Skeletal muscle satellite cell (primary cell): ENCODE data around the gene KIF26A.

Experiments
- H3K27me3 ChIP-seq: 2 replicates; pipeline ENCODE4 v1.7.0; 2013; ENCODE audit warnings: low read length; ENCODE audit not compliant: control insufficient read depth, insufficient read depth
- H3K36me3 ChIP-seq: 2 replicates; pipeline ENCODE4 v1.7.0; 2013; ENCODE audit warnings: mild to moderate bottlenecking, control low read depth, low read length; ENCODE audit not compliant: insufficient read depth
- H3K4me1 ChIP-seq: 2 replicates; pipeline ENCODE4 v1.7.0; 2013; ENCODE audit warnings: low read length; ENCODE audit not compliant: control insufficient read depth, insufficient read depth
- H3K4me2 ChIP-seq: 2 replicates; pipeline ENCODE4 v1.7.0; 2013; ENCODE audit warnings: mild to moderate bottlenecking, low read length
- H3K4me3 ChIP-seq: 2 replicates; pipeline ENCODE4 v1.7.0; 2013; ENCODE audit warnings: low read length
- H3K9ac ChIP-seq: 2 replicates; pipeline ENCODE4 v1.7.0; 2013; ENCODE audit warnings: mild to moderate bottlenecking, low read depth, low read length, moderate library complexity
- H3K9me3 ChIP-seq: replicated peaks from 2 replicates; pipeline ENCODE4 v1.7.0; 2013; ENCODE audit warnings: mild to moderate bottlenecking, control low read depth, low read length

Gene KIF26A

DNA sequence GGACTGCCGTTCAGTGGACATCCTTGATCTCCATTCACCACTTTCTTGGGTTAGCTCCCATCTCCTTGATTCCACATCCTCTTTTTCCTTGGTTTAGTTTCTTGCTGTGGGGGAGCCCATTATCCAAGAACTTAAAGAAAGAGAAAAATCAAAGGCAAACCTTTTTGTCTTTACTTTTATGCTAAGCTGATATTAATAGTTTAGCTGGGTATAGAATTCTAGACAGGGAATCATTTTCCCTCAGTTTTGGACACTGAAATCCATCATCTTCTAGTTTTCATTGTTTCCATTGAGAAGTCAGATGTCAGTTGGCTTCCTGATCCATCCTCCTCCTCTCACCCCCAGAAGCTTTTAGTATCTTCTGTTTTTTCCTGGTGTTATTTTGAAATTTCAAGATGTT, 8.8 kb upstream of the KIF26A start:
- Histone ChIP-seq H3K36me3 (no peaks in the 10 kb centered on the region), H3K9me3 (peaks cover 3% of the 10 kb centered on the region), H3K4me3 (no peak overlapping the region), H3K4me2 (no peak overlapping the region), H3K9ac (no peak overlapping the region), H3K27me3 (peaks cover 14% of the 10 kb centered on the region), H3K4me1 (no peaks in the 10 kb centered on the region)

DNA sequence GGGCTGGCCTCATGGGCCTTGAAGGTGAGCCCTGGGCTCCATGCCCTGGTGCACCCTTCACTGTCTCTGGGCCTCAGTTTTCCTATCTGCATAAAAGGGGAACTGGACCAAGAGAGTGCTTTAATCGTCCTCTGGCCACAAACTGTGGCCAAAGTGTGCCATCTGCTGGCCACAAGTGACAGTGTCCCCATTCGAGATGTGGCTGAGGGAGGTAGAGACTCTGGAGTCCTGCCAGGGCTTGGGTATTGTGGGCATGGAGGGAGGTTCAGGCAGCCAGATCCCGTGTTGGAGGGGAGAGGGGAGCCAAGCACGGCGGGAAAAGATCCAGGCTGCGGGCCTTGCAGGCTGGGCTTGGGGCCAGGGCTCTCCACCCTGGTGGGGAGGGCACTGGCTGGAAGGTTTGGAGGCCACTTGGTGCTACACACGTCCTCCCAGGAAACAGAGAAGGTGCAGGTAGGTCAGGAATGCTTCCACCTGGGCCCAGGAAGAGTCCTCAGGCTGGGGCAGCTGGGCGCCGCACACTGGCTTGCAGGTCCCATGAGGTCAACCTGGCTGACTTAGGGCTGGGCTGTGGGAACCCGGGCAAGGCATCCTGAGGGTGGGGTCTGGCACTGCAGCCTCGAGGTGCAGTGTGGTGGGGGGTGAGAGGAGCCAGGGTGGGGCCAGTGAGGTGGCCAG, 7.3 kb upstream of the KIF26A start:
- no peaks in the 10 kb centered on the region for H3K36me3 ChIP-seq
- H3K4me3 ChIP-seq, result no peak overlapping the region
- no peak overlapping the region for H3K4me2 ChIP-seq
- H3K9me3 ChIP-seq, result peaks cover 3% of the 10 kb centered on the region
- no peaks in the 10 kb centered on the region for H3K4me1 ChIP-seq
- peaks cover 29% of the 10 kb centered on the region for H3K27me3 ChIP-seq
- no peak overlapping the region for H3K9ac ChIP-seq

DNA sequence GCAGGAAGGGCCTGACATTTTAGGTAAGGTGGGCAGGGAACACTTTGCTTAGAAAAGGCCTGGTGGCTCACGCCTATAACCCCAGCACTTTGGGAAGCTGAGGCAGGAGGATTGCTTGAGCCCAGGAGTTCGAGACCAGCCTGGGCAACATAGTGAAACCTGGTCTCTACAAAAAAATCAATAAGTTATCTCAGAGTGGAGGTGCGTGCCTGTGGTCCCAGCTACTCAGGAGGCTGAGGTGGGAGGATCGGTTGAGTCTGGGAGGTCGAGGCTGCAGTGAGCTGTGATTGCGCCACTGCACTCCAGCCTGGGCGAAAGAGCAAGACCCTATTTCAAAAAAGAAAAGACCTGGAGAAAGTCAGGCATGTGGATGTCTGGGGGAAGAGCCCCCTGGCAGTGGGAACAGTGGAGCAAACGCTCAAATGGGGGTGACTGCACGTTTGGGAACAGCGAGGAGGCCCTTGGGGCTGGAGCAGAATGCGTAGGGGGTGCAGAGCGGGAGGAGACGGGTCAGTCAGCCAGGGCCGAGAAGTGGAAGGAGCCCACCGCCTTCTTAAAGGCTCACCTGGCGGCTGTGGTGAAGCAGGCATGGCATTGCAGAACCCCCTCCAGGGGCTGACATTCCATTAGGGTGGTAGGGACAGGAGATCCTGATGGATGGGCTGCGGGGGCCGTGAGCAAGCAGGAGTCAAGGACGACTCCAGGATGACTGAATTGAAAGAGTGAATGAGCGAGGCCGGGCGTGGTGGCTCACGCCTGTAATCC, 6.2 kb upstream of the KIF26A start:
- H3K4me2 ChIP-seq, result no peak overlapping the region
- H3K4me3 ChIP-seq, result no peak overlapping the region
- H3K27me3 ChIP-seq, result peaks cover 38% of the 10 kb centered on the region
- H3K9me3 ChIP-seq, result peaks cover 3% of the 10 kb centered on the region
- H3K36me3 ChIP-seq, result no peaks in the 10 kb centered on the region
- no peak overlapping the region for H3K9ac ChIP-seq
- no peaks in the 10 kb centered on the region for H3K4me1 ChIP-seq

DNA sequence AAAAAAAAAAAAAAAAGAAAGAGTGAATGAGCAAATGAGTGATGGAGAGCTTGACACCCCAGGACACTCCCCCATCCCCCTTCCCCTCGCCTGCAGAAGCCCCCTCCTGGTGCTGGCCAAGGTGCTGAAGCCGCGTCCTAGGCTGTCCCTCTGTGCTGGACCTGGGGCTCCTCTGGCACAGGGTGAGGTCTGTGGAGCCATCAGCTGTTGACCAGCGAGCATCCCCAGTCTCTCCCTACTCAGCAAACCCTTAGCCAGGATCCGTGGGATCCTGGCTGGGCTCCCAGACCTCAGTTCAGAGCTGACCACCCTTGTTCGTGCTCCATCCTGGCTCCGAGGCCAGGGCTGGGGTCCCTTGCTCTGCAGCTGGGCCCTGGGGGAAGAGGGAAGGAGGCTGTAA, 5.4 kb upstream of the KIF26A start:
- Histone ChIP-seq H3K9ac (no peak overlapping the region), H3K4me3 (no peak overlapping the region), H3K36me3 (no peaks in the 10 kb centered on the region), H3K27me3 (peaks cover 45% of the 10 kb centered on the region), H3K4me2 (no peak overlapping the region), H3K9me3 (peaks cover 3% of the 10 kb centered on the region), H3K4me1 (peaks cover 5% of the 10 kb centered on the region)

DNA sequence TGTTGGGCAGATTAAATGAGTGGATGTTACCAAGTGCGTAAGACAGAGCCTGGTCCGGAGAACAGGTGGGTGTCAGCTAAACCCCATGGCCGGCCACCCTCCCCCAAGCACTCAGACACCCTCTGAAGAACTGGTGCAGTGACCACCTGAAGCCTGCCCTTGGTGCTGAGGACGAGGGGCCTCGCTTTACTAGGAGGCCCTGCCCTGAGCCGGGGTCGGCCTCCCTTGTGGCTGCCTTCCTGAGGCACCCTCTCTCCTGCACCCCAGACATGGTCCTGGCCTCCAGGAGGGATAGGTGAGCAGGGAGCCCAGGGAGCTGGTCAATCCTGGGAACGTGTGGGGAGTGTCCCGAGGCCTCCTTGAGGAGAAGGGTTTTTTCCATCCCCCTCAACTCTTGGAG, 4.9 kb upstream of the KIF26A start:
- H3K9me3 ChIP-seq, result peaks cover 3% of the 10 kb centered on the region
- H3K4me2 ChIP-seq, result no peak overlapping the region
- H3K36me3 ChIP-seq, result no peaks in the 10 kb centered on the region
- peaks cover 47% of the 10 kb centered on the region for H3K27me3 ChIP-seq
- no peak overlapping the region for H3K4me3 ChIP-seq
- H3K9ac ChIP-seq, result no peak overlapping the region
- peaks cover 6% of the 10 kb centered on the region for H3K4me1 ChIP-seq

DNA sequence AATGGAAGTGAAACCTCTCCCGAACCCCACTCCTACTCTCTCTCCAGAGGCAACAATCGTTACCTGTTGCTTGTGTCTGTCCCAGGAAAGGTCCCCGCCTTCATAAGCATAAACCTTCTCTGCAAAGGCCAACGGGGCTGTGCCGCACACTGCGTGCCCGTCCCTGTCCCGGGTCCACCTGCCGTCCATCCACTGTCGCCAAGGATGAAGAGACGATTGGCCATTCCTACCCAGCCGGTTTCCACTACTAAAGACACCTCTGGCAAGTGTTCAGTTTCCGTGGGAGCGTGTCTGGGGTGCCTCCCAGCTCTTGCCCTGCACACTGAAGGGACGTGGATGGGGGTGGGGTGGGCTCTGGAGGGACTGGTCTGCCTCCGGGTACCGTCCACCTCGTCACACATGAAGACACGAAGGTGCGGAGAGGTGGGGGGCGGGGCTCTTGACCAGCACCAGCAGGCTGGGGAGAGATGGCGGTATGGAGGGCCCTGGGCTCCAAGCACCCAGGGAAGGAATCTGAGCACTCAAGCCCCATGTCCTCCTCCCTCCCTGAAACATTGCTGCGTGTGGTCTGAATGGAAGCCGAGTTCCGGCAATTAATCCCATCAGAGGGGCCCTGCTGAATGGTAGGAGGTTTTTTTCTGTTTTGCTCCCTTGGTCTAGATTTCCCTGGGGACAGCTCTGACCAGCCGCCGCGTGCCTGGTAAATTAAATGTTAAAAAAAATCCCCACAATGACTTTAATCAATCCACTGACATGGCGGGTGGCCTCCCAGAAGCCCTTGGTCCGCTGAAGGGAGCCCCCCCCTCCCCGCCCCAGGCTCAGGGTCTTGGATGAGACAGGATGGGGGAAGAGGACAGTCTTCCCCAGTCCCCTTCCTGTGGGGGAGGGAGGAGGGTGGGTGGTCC, 4.1 kb upstream of the KIF26A start:
- Histone ChIP-seq H3K27me3 (peaks cover 54% of the 10 kb centered on the region), H3K4me3 (no peak overlapping the region), H3K36me3 (no peaks in the 10 kb centered on the region), H3K9me3 (peaks cover 3% of the 10 kb centered on the region), H3K4me2 (no peak overlapping the region), H3K4me1 (peaks cover 6% of the 10 kb centered on the region), H3K9ac (no peak overlapping the region)

DNA sequence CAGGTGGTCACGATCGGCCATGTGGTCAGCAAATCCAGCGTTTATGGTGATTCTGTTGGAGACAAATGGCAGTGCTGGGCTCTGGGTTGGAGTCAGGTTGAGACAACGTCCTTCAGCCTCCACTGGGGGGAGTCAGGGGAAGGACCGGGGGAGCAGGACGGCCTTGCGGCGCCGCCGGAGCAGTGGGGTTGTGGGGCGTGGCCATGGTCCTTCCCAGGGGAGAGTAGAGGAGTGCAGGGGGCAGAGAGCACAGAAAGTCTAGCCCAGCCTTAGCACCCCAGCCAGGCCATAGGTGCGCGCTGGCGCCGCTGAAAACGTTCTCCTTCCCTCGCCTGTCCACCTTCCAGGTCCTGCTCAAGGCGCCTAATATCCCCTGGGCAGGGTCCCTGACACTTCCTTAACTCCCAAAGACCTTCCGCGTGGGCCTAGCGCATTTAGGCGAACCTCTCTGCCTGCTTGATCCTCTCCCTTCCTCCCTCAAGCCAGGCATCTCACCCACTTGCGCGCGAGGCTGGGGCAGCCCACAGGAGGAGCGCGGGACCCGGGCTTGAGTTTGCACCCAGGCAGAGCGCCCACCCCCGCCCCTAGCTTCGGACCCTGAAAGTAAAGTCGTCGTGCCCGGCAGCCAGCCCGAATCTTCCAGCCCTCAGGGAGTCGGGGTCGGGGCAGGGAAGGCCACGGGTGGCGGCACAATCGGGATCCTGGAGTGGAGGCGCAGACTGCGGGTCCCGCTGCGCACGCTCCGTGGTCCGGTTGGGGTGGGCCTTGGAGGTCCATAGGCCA, 3.1 kb upstream of the KIF26A start:
- Histone ChIP-seq H3K9me3 (no peaks in the 10 kb centered on the region), H3K4me1 (peaks cover 6% of the 10 kb centered on the region), H3K4me2 (no peak overlapping the region), H3K4me3 (no peak overlapping the region), H3K36me3 (no peaks in the 10 kb centered on the region), H3K9ac (no peak overlapping the region), H3K27me3 (peaks cover 61% of the 10 kb centered on the region)

DNA sequence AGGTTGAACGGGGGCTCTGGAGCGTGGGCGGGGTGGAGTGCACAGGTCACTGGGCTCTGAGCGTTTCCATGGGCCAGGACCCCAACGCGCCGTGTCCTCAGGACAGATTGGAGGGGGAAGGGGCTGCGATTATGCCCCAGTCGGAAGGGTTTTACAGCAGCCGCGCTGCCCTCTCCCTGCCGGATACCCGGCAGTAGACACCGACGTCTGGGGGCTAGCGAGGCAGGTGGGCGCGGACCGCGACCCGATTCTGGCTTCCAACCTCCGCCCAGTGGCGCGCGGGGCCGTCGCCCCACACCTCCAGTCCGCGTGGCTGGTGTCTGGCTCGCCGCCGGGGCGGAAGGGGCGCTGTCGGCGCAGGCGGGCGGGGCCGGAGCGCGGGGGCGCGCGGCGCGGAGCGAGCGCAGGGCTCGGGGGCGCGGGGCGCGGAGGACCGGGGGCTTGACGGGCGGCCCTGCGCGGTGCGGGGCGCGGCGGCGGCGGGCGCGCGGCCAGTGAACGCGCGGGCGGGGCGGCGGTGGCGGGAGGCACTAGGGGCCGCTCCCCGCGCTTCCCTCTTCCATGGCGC, 2.4 kb upstream of the KIF26A start:
- Histone ChIP-seq H3K27me3 (peaks cover 62% of the 10 kb centered on the region), H3K4me1 (peaks cover 6% of the 10 kb centered on the region), H3K9me3 (no peaks in the 10 kb centered on the region), H3K4me3 (no peak overlapping the region), H3K36me3 (no peaks in the 10 kb centered on the region), H3K4me2 (no peak overlapping the region), H3K9ac (no peak overlapping the region)

DNA sequence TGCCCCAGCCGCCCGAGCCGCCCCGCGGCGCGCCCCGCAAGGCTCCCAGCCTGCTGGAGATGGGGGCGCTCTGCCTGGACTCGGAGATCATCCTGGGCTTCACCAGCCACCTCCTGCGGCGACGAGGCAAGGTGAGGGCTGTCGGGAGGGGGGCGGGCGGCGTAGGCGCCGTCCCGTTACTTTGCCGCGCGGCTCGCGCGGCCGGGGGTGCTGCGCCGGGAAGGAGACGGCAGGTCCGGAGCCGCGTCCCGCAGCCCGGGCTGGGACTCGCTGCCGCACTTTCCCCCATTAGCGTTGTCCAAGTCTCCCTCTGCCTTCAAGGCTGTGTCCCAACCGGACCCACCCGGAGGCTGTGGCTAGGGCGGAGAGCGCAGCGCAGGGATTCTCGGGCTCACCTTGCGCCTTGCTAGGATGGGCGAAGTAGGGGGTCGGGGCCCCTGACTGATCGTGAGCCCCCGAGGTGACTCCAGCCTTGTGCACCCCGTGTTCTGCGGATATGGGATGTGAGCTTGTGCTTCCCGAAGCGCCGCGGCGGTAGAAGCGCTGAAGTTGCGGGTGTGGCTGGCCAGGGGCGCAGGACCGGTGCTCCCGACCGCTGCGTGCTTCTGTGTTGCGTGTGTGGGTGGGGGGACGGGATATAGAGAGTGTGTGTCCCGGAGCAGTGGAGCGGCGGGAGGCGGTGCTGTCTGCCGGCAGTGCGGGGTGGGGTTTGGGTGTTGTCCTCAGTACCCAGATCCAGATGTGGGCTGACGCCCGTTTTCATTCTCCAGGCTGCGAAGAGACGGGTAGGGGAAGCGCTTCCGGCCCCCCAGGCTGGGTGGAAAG, 1.7 kb upstream of the KIF26A start:
- H3K4me1 ChIP-seq, result peaks cover 6% of the 10 kb centered on the region
- H3K9ac ChIP-seq, result no peak overlapping the region
- no peaks in the 10 kb centered on the region for H3K9me3 ChIP-seq
- H3K4me3 ChIP-seq, result no peak overlapping the region
- peaks cover 62% of the 10 kb centered on the region for H3K27me3 ChIP-seq
- peak overlapping the region; percentile 20 for H3K4me2 ChIP-seq
- no peaks in the 10 kb centered on the region for H3K36me3 ChIP-seq
